Tibial nerve (tissue), 4 donors: ENCODE data around the gene GPR132. TPM values are rescaled to one million over a fixed set of nuclear protein-coding genes. Genes with fewer than 3 reads are reported as not detected.

Experiments
- DNase-seq, 2 donors: peaks; one replicate each; pipeline ENCODE4 v3.0.0-alpha.2; 2019; ENCODE audit warnings: low spot score in 2 of 2
- H3K27ac ChIP-seq, 4 donors: fragments of 200-600 bp; sonication (generic) in 3 of 4; one replicate each; pipeline ENCODE4 v1.5.1; 2017 to 2019; ENCODE audit warnings: mild to moderate bottlenecking in 1 of 4
- H3K27me3 ChIP-seq, 2 donors: fragments of 200-600 bp; sonication (generic) in 1 of 2; one replicate each; pipeline versions ENCODE4 v1.5.1 to v1.6.0; 2017 to 2019
- H3K36me3 ChIP-seq, 3 donors: fragments of 200-600 bp; sonication (generic); one replicate each; pipeline ENCODE4 v1.5.1; 2018 to 2019
- H3K4me1 ChIP-seq, 4 donors: fragments of 200-600 bp; sonication (generic) in 3 of 4; one replicate each; pipeline ENCODE4 v1.5.1; 2017 to 2019
- H3K4me3 ChIP-seq, 4 donors: fragments of 200-600 bp; sonication (generic) in 3 of 4; one replicate each; pipeline ENCODE4 v1.5.1; 2017 to 2019; ENCODE audit warnings: mild to moderate bottlenecking in 1 of 4, moderate library complexity in 1 of 4
- H3K9me3 ChIP-seq, 4 donors: fragments of 200-600 bp; sonication (generic) in 3 of 4; one replicate each; pipeline ENCODE4 v1.5.1; 2017 to 2019
- CTCF ChIP-seq, 5 experiments: fragments of 200-600 bp in 3 of 5; fragments of 450-650 bp in 2 of 5; sonication (generic) in 3 of 5; IDR thresholded peaks; one replicate each; pipeline ENCODE4 v1.5.1; 2016 to 2019; ENCODE audit warnings: antibody characterized with exemption in 5 of 5, mild to moderate bottlenecking in 3 of 5, moderate library complexity in 2 of 5
- EP300 ChIP-seq, 2 donors: sonication (generic); formaldehyde crosslinking; IDR thresholded peaks; one replicate each; pipeline ENCODE4 v1.6.1; 2017; ENCODE audit warnings: antibody characterized with exemption in 2 of 2, mild to moderate bottlenecking in 1 of 2
- POLR2A ChIP-seq, 2 donors: fragments of 450-650 bp; IDR thresholded peaks; one replicate each; pipeline ENCODE4 v1.6.1; 2017; ENCODE audit warnings: antibody characterized with exemption in 2 of 2, mild to moderate bottlenecking in 2 of 2, moderate library complexity in 2 of 2
- WGBS, 2 donors: methylation state at CpG; one replicate each; pipeline ENCODE4 v1.1.5; 2018; 5-methylcytosine and 5-hydroxymethylcytosine counted together
- total RNA-seq, 4 donors: library from RNA; depleted of rRNA; stranded (reverse); fragments of >200 nt; gene quantifications; one replicate each; pipeline ENCODE4 v1.1.0, GENCODE V29; 2016

GPR132 gene
- total RNA-seq, 4 donors from 2014 or later = 1.5 to 7.7 (median 5.4) TPM

GRCh38 chr14:105098316-105098715 is 33.1 kb upstream of the GPR132 start:
- H3K27me3 ChIP-seq = peaks cover 0 to 5% of the 10 kb centered on the region in 2 donors
- H3K9me3 ChIP-seq = peaks cover 0 to 18% (median 0%) of the 10 kb centered on the region in 4 donors
- TF ChIP-seq CTCF (IDR thresholded peaks at IDR 0.05) (no peak), POLR2A (IDR thresholded peaks at IDR 0.05) (no peak), EP300 (IDR thresholded peaks at IDR 0.05) (no peak)
- H3K27ac ChIP-seq = no peak overlapping the region
- peaks cover 0 to 13% (median 6%) of the 10 kb centered on the region in 4 donors for H3K4me1 ChIP-seq
- H3K36me3 ChIP-seq = no peaks in the 10 kb centered on the region
- no peak overlapping the region for H3K4me3 ChIP-seq
- WGBS, 2 donors = 81 to 88% methylated on average over 8 of the region's 8 CpGs
- DNase-seq = no peak

DNA sequence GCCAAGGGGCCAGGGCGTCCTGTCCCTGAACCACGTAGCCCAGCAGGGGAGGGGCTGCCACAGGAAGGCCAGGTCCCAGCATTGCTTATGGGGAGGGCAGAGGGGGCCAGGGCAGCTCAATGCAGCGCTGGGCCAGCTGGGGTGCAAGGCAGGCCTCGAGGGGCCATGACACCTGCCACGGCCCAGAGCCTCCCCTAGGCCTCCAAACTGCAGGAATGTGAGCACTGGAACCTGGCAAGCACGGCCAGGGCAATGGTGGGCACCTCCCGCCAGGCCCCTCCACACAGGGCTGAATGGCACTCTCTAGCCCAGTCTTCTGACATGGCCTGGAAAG is 32.5 kb upstream of the GPR132 start:
- H3K27ac ChIP-seq = no peak overlapping the region
- peaks cover 0 to 12% (median 0%) of the 10 kb centered on the region in 4 donors for H3K9me3 ChIP-seq
- H3K36me3 ChIP-seq = no peaks in the 10 kb centered on the region
- no peaks in the 10 kb centered on the region for H3K27me3 ChIP-seq
- 62 to 77% methylated on average over 7 of the region's 7 CpGs for WGBS, 2 donors
- DNase-seq = no peak
- H3K4me3 ChIP-seq = no peak overlapping the region
- TF ChIP-seq POLR2A (IDR thresholded peaks at IDR 0.05) = no peak
- TF ChIP-seq EP300 (IDR thresholded peaks at IDR 0.05) = no peak
- no peak for TF ChIP-seq CTCF (IDR thresholded peaks at IDR 0.05)
- peaks cover 0 to 17% (median 7%) of the 10 kb centered on the region in 4 donors for H3K4me1 ChIP-seq

DNA sequence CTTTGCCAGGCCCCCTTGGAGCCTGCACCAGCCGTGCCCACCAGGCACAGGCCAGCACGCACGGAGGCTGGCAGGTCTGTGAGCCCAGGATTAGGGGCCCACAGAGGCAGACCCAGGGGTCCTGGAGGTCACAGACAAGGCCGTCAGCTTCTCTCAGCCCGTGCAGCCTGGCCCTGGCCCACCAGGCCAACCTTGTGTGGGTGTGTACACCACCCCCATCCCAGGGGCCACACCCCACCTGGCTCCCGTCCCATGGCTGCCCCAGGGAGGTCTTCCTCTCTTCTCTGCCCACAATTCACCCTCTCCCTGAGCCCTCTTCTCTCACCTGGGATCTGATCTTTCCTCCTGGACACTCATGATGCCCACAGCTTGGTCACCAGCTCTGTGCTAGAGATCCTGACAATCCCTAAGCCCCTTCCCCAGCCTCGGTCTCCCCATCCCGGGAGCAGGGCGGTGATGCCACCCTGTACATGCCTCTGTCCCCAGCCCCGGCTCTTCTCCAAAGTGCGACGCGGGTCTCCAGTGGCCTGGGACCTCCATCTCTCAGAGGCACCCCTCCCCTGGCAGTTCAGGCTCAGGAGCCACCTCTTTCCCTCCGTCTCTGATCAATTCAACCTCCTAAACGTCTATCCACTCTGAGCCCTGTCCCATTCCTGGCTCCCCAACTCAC is 31.1 kb upstream of the GPR132 start:
- no peak for TF ChIP-seq CTCF (IDR thresholded peaks at IDR 0.05)
- TF ChIP-seq POLR2A (IDR thresholded peaks at IDR 0.05) = no peak
- no peak for TF ChIP-seq EP300 (IDR thresholded peaks at IDR 0.05)
- Histone ChIP-seq H3K4me3 (no peak overlapping the region), H3K36me3 (no peaks in the 10 kb centered on the region), H3K27ac (no peak overlapping the region), H3K9me3 (peaks cover 0 to 12% (median 0%) of the 10 kb centered on the region in 4 donors), H3K27me3 (no peaks in the 10 kb centered on the region), H3K4me1 (peaks cover 0 to 31% (median 17%) of the 10 kb centered on the region in 4 donors)
- no peak for DNase-seq
- WGBS, 2 donors = 78 to 83% methylated on average over 14 to 15 of the region's 15 CpGs

DNA sequence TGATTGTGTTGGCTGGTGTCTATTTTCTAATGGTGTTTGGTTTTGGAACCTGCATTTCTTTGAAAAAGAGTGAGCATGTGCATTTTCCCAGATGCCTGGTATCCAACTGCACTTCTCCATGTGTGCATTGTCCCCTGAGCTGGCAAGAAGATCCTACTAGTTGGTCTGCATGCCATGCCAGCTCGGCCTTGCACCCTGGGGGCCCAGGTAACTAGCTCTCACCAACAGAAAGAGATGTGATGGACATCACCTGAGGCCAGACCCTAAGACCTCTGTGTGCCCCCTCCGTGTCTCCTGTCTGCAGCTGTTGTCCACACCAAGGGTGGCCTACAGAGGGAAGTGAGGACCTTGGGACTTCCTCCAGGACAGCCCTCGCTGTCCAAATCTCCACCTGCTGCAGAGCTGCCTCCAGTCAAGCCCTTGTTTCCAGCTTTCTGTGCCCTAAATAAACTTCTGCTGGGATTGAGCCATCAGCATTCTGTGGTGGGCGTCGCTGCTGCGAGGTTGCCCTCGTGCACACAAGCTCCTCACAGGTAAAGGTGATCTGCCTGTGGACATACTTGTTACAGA is 30.1 kb upstream of the GPR132 start:
- WGBS, 2 donors = 95 to 96% methylated on average over 7 of the region's 7 CpGs
- Histone ChIP-seq H3K4me3 (no peak overlapping the region), H3K27me3 (no peaks in the 10 kb centered on the region), H3K27ac (no peak overlapping the region), H3K4me1 (peaks cover 0 to 42% (median 26%) of the 10 kb centered on the region in 4 donors), H3K36me3 (no peaks in the 10 kb centered on the region), H3K9me3 (peaks cover 0 to 12% (median 0%) of the 10 kb centered on the region in 4 donors)
- DNase-seq = no peak
- TF ChIP-seq EP300 (IDR thresholded peaks at IDR 0.05) = no peak
- TF ChIP-seq POLR2A (IDR thresholded peaks at IDR 0.05) = no peak
- TF ChIP-seq CTCF (IDR thresholded peaks at IDR 0.05) = no peak

DNA sequence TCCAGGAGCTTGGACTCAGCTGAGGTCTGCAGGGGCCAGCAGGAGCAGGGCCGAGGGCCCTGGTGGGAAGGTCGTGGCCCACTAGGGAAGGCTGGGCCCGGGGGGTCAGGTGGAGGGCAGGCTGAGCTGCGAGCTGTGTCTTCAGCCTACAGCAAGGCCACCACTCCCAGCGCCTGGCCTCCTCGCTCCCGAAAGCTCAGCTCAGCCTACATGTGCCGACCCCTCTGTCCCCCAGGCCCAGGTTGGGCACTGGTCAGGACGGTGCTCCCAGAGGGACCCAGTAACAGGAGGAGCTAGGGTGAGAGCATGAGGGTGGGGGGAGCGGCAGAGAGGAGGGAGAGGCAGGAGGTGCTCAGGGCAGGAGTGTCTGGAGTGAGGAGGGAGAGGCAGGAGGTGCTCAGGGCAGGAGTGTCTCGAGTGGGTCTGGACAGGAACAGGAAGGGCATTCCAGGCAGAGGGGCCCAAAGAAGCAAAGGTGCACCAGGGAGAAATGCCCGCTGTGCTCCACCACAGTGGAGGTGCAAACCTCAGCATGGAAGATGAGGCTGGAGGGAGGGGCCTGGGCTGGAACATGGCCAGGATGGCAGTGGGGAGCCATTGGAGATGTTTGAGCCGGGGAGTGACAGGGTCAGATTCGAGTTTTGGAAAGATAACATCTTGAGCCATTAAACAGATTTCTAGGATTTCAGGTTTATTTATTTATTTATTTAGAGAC is 29.1 kb upstream of the GPR132 start:
- Histone ChIP-seq H3K4me3 (peak overlapping the region; percentile 45 to 85 (median 72)), H3K27me3 (no peaks in the 10 kb centered on the region), H3K27ac (peak overlapping the region in 3 of 4 donors; percentile 89 to 91 (median 89)), H3K36me3 (no peaks in the 10 kb centered on the region), H3K9me3 (peaks cover 0 to 5% (median 0%) of the 10 kb centered on the region in 4 donors), H3K4me1 (peaks cover 0 to 48% (median 27%) of the 10 kb centered on the region in 4 donors)
- WGBS, 2 donors = 65 to 72% methylated on average over 12 to 14 of the region's 14 CpGs
- TF ChIP-seq CTCF (IDR thresholded peaks at IDR 0.05) (no peak), EP300 (IDR thresholded peaks at IDR 0.05) (no peak), POLR2A (IDR thresholded peaks at IDR 0.05) (no peak)
- no peak for DNase-seq
